HepG2 (cell line): ENCODE measurements around the gene MAP3K2. TPM values are rescaled to one million over a fixed set of nuclear protein-coding genes. Genes with fewer than 3 reads are reported as not detected.

ENCODE experiments used
- FOXP1 ChIP-seq, 2 experiments: fragments of 450-650 bp in 1 of 2; IDR thresholded peaks; 2 replicates each; pipeline ENCODE4 v1.6.1; 2017 to 2018; ENCODE audit warnings: antibody characterized with exemption in 1 of 2
- HES4 ChIP-seq: sonication (generic); formaldehyde crosslinking; IDR thresholded peaks from 2 replicates; pipeline ENCODE4 v1.9.0; 2021; ENCODE audit warnings: mild to moderate bottlenecking, missing genetic modification reagents, borderline replicate concordance
- IKZF1 ChIP-seq: fragments of 450-650 bp; IDR thresholded peaks from 2 replicates; pipeline ENCODE4 v1.7.1; 2016
- KLF12 ChIP-seq: sonication (generic); formaldehyde crosslinking; IDR thresholded peaks from 2 replicates; pipeline ENCODE4 v1.4.0; 2020; ENCODE audit warnings: missing genetic modification reagents, borderline replicate concordance
- MBD4 ChIP-seq: IDR thresholded peaks from 2 replicates; pipeline ENCODE4 v1.6.1; 2012; ENCODE audit warnings: low read length, inconsistent platforms, borderline replicate concordance
- MED1 ChIP-seq: sonication (generic); formaldehyde crosslinking; IDR thresholded peaks from 2 replicates; pipeline ENCODE4 v1.4.0; 2020; ENCODE audit warnings: missing genetic modification reagents
- MIXL1 ChIP-seq: IDR thresholded peaks from 2 replicates; pipeline ENCODE4 v1.6.1; 2016
- PCBP2 ChIP-seq: fragments of 200-400 bp; formaldehyde crosslinking; optimal IDR thresholded peaks from 2 replicates; pipeline ENCODE3; 2018; ENCODE audit warnings: low read length, low read depth; ENCODE audit not compliant: poor library complexity, severe bottlenecking
- RFX3 ChIP-seq: IDR thresholded peaks from 2 replicates; pipeline ENCODE4 v1.6.1; 2016; ENCODE audit warnings: missing biosample characterization, missing genetic modification reagents
- SUZ12 ChIP-seq: fragments of 150-350 bp; IDR thresholded peaks from 2 replicates; pipeline ENCODE4 v1.6.1; 2014; ENCODE audit warnings: low read depth, low read length
- U2AF1 ChIP-seq: fragments of 200-400 bp; formaldehyde crosslinking; optimal IDR thresholded peaks from 2 replicates; pipeline ENCODE3; 2017; ENCODE audit warnings: mild to moderate bottlenecking, low read depth, low read length
- ZFP36L2 ChIP-seq: sonication (generic); formaldehyde crosslinking; IDR thresholded peaks from 2 replicates; pipeline ENCODE4 v1.4.0; 2020; ENCODE audit warnings: missing genetic modification reagents
- ZNF33B ChIP-seq: sonication (generic); formaldehyde crosslinking; IDR thresholded peaks from 2 replicates; pipeline ENCODE4 v1.5.1; 2020; ENCODE audit warnings: mild to moderate bottlenecking, missing genetic modification reagents
- ZNF430 ChIP-seq: sonication (generic); formaldehyde crosslinking; IDR thresholded peaks from 2 replicates; pipeline ENCODE4 v1.9.0; 2021; ENCODE audit warnings: mild to moderate bottlenecking, missing genetic modification reagents
- ZNF572 ChIP-seq: sonication (generic); formaldehyde crosslinking; IDR thresholded peaks from 2 replicates; pipeline ENCODE4 v1.5.1; 2020; ENCODE audit warnings: mild to moderate bottlenecking, missing genetic modification reagents
- ZNF670 ChIP-seq: sonication (generic); formaldehyde crosslinking; IDR thresholded peaks from 2 replicates; pipeline ENCODE4 v1.8.0; 2022; ENCODE audit warnings: mild to moderate bottlenecking, missing genetic modification reagents, borderline replicate concordance
- polyA plus RNA-seq, 8 experiments: library from polyadenylated mRNA; depleted of rRNA in 3 of 8; stranded (reverse) in 7 of 8; unstranded in 1 of 8; fragments of >200 nt; fragmentation: Illumina TruSeq in 4 of 8; extraction: Trizol in 4 of 8; gene quantifications; 2 replicates each; pipeline versions ENCODE4 v1.2.1 to v1.2.3, GENCODE V29; 2011 to 2016; ENCODE audit warnings: low read depth in 4 of 8, missing spikeins in 1 of 8, mixed read lengths in 1 of 8; ENCODE audit not compliant: insufficient read depth in 1 of 8
- total RNA-seq, 5 experiments: library from RNA; depleted of rRNA; stranded (reverse); fragments of >200 nt; fragmentation: Illumina TruSeq; extraction: Trizol; gene quantifications; 2 replicates each; pipeline ENCODE4 v1.2.3, GENCODE V29; 2016; ENCODE audit warnings: low read depth in 1 of 5
- TF ChIP-seq, protein P1 (sequence below): fragments of 450-650 bp; IDR thresholded peaks from 2 replicates; pipeline ENCODE4 v1.6.1; 2017
- TF ChIP-seq, protein P2 (sequence below): sonication (generic); formaldehyde crosslinking; conservative IDR thresholded peaks from 2 replicates; pipeline ENCODE4 v1.4.0; 2020; ENCODE audit warnings: missing genetic modification reagents
- TF ChIP-seq, protein P3 (sequence below), 2 experiments: sonication (generic) in 1 of 2; formaldehyde crosslinking in 1 of 2; IDR thresholded peaks; 2 replicates each; pipeline versions ENCODE4 v1.5.1 to v1.6.1; 2011 to 2020; ENCODE audit warnings: borderline replicate concordance in 1 of 2, low read depth in 1 of 2, low read length in 1 of 2, mild to moderate bottlenecking in 1 of 2, missing genetic modification reagents in 1 of 2, moderate library complexity in 1 of 2
- TF ChIP-seq, protein P4 (sequence below): IDR thresholded peaks from 2 replicates; pipeline ENCODE4 v1.6.1; 2016; ENCODE audit warnings: low read depth, control low read depth
- TF ChIP-seq, protein P5 (sequence below): sonication (generic); formaldehyde crosslinking; IDR thresholded peaks from 2 replicates; pipeline ENCODE4 v1.4.0; 2020; ENCODE audit warnings: mild to moderate bottlenecking, missing genetic modification reagents

MAP3K2 gene
- total and polyA plus RNA-seq, 2 of the 13 experiments (the other 11 are each of a cell fraction or from before 2014, with no cell fraction given), result 12.2 to 37.2 TPM

DNA sequence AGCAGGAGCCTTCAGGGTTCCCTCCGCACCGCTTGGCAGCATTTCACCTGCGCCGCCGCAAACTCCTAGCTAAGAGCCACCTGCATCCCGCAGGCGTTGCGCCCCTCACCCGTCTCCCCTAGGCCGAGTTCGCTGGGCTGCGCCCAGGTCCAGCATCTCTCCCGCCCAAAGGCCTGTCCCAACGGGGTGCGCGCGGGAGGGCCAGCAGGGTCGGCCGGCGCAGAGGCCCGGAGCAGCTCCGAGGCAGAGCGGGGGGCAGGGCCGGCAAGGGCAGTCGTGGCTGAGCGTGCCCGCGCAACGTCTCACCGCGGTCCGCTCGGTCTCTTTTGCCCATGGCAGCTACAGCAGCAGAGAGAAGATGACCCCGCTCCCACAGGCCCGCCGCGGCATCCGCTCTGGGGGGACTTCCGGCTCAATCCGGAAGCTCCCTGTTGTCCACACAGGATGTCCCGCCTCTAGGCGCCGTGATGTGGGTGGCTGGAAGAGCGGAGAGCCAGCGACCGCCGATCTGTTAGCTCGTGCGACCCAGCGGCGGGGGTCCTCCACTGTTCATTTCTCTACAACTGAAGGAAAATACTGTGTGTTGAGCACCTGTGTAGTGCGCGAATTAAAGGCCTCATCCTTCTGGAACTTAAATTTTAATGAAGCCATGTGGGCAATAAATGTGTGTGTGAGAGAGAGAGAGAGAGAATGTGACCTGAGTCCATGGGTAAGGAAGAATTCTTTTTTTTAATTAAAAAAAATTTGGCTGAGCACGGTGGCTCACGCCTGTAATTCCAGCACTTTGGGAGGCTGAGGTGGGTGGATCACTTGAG is 93.8 kb downstream of the MAP3K2 start, which contains the start of gene ERCC3 (continued):
- TF ChIP-seq, protein P1, sequence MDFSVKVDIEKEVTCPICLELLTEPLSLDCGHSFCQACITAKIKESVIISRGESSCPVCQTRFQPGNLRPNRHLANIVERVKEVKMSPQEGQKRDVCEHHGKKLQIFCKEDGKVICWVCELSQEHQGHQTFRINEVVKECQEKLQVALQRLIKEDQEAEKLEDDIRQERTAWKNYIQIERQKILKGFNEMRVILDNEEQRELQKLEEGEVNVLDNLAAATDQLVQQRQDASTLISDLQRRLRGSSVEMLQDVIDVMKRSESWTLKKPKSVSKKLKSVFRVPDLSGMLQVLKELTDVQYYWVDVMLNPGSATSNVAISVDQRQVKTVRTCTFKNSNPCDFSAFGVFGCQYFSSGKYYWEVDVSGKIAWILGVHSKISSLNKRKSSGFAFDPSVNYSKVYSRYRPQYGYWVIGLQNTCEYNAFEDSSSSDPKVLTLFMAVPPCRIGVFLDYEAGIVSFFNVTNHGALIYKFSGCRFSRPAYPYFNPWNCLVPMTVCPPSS, result no peak
- TF ChIP-seq SUZ12, result no peak
- TF ChIP-seq, protein P2, sequence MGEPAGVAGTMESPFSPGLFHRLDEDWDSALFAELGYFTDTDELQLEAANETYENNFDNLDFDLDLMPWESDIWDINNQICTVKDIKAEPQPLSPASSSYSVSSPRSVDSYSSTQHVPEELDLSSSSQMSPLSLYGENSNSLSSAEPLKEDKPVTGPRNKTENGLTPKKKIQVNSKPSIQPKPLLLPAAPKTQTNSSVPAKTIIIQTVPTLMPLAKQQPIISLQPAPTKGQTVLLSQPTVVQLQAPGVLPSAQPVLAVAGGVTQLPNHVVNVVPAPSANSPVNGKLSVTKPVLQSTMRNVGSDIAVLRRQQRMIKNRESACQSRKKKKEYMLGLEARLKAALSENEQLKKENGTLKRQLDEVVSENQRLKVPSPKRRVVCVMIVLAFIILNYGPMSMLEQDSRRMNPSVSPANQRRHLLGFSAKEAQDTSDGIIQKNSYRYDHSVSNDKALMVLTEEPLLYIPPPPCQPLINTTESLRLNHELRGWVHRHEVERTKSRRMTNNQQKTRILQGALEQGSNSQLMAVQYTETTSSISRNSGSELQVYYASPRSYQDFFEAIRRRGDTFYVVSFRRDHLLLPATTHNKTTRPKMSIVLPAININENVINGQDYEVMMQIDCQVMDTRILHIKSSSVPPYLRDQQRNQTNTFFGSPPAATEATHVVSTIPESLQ (CRISPR knock-in tag), result 0 out of 2 replicates have a peak, but pooled peaks have one; percentile 26
- no peak for TF ChIP-seq PCBP2
- no peak for TF ChIP-seq RFX3 (CRISPR knock-in tag)
- no peak for TF ChIP-seq MBD4
- peak; percentile 88 for TF ChIP-seq ZNF430 (CRISPR knock-in tag)
- TF ChIP-seq, protein P3, sequence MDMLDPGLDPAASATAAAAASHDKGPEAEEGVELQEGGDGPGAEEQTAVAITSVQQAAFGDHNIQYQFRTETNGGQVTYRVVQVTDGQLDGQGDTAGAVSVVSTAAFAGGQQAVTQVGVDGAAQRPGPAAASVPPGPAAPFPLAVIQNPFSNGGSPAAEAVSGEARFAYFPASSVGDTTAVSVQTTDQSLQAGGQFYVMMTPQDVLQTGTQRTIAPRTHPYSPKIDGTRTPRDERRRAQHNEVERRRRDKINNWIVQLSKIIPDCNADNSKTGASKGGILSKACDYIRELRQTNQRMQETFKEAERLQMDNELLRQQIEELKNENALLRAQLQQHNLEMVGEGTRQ (IDR thresholded peaks at IDR 0.05; ENCODE audit: low read depth, low read length), result no peak
- TF ChIP-seq, protein P3 (CRISPR knock-in tag; IDR thresholded peaks at IDR 0.05; ENCODE audit: borderline replicate concordance), result no peak; the same call in 1 of the 2 replicates
- TF ChIP-seq, protein P4, sequence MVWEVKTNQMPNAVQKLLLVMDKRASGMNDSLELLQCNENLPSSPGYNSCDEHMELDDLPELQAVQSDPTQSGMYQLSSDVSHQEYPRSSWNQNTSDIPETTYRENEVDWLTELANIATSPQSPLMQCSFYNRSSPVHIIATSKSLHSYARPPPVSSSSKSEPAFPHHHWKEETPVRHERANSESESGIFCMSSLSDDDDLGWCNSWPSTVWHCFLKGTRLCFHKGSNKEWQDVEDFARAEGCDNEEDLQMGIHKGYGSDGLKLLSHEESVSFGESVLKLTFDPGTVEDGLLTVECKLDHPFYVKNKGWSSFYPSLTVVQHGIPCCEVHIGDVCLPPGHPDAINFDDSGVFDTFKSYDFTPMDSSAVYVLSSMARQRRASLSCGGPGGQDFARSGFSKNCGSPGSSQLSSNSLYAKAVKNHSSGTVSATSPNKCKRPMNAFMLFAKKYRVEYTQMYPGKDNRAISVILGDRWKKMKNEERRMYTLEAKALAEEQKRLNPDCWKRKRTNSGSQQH (CRISPR knock-in tag), result peak; percentile 89
- peak; percentile 19; the same call in 1 of the 2 replicates for TF ChIP-seq KLF12 (CRISPR knock-in tag)
- TF ChIP-seq MED1 (CRISPR knock-in tag), result peak; percentile 79
- no peak for TF ChIP-seq IKZF1
- no peak for TF ChIP-seq ZNF572 (CRISPR knock-in tag)
- TF ChIP-seq ZNF33B (CRISPR knock-in tag), result peak; percentile 93
- no peak for TF ChIP-seq FOXP1 (IDR thresholded peaks at IDR 0.05)
- no peak for TF ChIP-seq FOXP1 (CRISPR knock-in tag; IDR thresholded peaks at IDR 0.05)
- peak; percentile 52 for TF ChIP-seq MIXL1 (CRISPR knock-in tag)
- TF ChIP-seq ZFP36L2 (CRISPR knock-in tag), result 0 out of 2 replicates have a peak, but pooled peaks have one; percentile 35
- peak; percentile 53; the same call in 1 of the 2 replicates for TF ChIP-seq ZNF670 (CRISPR knock-in tag)
- TF ChIP-seq U2AF1, result peak; percentile 36
- peak; percentile 93 for TF ChIP-seq HES4 (CRISPR knock-in tag)
- TF ChIP-seq, protein P5, sequence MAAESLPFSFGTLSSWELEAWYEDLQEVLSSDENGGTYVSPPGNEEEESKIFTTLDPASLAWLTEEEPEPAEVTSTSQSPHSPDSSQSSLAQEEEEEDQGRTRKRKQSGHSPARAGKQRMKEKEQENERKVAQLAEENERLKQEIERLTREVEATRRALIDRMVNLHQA (CRISPR knock-in tag), result 0 out of 2 replicates have a peak, but pooled peaks have one; percentile 72
